GM21737 (cell line): ENCODE results near the gene ABCG4.
"Not testable (repeated sequence)": the region's sequence is repeated elsewhere in the genome, so short reads cannot be mapped to it uniquely, and the experiment has no call there.

Source experiments
- ATAC-seq: cut with Tn5 transposase; IDR thresholded peaks from one replicate; pipeline ENCODE4 v1.9.1; 2021; ENCODE audit warnings: mild to moderate bottlenecking, moderate library complexity; ENCODE audit not compliant: unreplicated experiment

The ABCG4 gene

GRCh38 chr11:119149018-119149785 is at the start of gene ABCG4:
TSS of gene ABCG4 (plus strand) at chr11:119149052. CDS start at chr11:119149966, 914 bp downstream.
- ATAC-seq, result no peak

- no peak for ATAC-seq
These were observed 49.1 kb upstream of the ABCG4 start for GRCh38 chr11:119099711-119100110.

GRCh38 chr11:119100246-119100970 is 48.4 kb upstream of the ABCG4 start:
- ATAC-seq, result no peak

GRCh38 chr11:119100994-119101758 is 47.7 kb upstream of the ABCG4 start:
- ATAC-seq, result peak; percentile 15

- peak; percentile 66 for ATAC-seq
These were observed 47.0 kb upstream of the ABCG4 start, which contains the start of gene DPAGT1 for GRCh38 chr11:119101759-119102423. TSS of gene DPAGT1 (minus strand) at chr11:119101853. CDS start at chr11:119101655, 198 bp downstream.

GRCh38 chr11:119103161-119103664 is 45.6 kb upstream of the ABCG4 start:
- ATAC-seq, result not testable (repeated sequence)

GRCh38 chr11:119103793-119104192 is 45.1 kb upstream of the ABCG4 start:
- no peak for ATAC-seq

GRCh38 chr11:119106564-119107537 is 42.0 kb upstream of the ABCG4 start, which contains the start of gene C2CD2L:
TSS of gene C2CD2L (plus strand) at chr11:119107344. CDS start at chr11:119107742, 398 bp downstream.
- ATAC-seq, result peak; percentile 69

DNA sequence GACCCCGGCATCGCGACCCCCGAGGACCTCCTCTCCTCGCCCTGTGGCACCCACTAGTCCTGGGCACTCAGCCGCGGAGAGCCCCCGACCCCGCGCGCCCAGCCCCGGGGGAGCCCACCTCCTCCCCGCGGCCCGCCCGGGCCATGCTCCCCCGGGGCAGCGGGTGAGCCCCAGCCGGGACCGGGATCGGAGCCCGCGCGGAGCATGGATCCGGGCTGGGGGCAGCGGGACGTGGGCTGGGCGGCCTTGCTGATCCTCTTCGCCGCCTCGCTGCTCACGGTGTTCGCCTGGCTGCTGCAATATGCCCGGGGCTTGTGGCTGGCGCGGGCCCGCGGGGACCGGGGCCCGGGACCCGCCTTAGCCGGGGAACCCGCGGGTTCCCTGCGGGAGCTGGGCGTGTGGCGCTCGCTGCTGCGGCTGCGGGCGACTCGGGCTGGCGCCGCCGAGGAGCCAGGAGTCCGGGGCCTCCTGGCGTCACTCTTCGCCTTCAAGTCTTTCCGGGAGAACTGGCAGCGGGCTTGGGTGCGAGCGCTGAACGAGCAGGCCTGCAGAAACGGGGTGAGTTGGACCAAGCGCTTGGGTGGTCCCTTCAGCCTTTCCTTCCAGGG is 41.2 kb upstream of the ABCG4 start:
- ATAC-seq, result peak; percentile 4

- no peak for ATAC-seq
These were observed 40.6 kb upstream of the ABCG4 start for GRCh38 chr11:119108146-119108856.

GRCh38 chr11:119108857-119109221 is 40.0 kb upstream of the ABCG4 start:
- ATAC-seq, result no peak

- ATAC-seq, result no peak
These were observed 39.0 kb upstream of the ABCG4 start for GRCh38 chr11:119109843-119110242.

DNA sequence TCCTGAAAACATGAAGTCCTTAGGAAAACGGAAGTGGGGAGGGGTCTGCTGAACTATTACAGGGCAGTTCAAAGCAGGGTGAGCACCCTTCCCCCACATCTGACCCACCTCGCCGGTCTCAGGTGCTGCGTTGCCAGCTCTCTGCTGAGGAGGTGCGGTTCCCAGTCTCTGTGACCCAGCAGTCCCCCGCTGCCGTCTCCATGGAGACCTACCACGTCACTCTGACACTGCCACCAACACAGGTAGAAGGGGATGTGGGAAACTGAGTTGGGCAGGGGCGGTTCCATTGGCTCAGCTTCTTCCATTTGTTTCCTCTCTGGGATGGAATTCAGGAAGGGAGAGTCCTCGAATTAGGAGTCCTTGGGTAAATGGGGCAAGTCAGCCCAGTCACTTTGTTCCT is 38.4 kb upstream of the ABCG4 start:
- ATAC-seq, result no peak

- ATAC-seq, result no peak
These were observed 37.4 kb upstream of the ABCG4 start for GRCh38 chr11:119111361-119111925.

GRCh38 chr11:119112314-119113020 is 36.4 kb upstream of the ABCG4 start:
- ATAC-seq, result no peak

DNA sequence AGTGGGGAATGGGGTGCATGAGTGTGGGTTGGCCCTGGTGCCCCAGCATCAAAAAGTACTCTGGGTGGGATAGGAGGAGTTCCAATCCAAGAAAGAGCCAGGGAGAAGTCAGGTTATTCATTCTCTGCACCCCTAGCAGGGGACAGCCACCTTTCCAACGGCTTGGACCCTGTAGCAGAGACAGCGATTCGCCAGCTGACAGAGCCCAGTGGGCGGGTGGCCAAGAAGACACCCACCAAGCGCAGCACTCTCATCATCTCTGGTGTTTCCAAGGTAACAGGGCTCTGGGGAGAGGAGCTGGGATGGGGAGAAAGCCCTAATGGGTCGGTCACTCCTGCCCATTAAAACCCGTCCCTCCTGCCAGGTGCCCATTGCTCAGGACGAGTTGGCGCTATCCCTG is 35.1 kb upstream of the ABCG4 start:
- no peak for ATAC-seq

- no peak for ATAC-seq
These were observed 34.5 kb upstream of the ABCG4 start for GRCh38 chr11:119114351-119114750.
